ENCODE measurements around the gene OSBPL10.

DNA sequence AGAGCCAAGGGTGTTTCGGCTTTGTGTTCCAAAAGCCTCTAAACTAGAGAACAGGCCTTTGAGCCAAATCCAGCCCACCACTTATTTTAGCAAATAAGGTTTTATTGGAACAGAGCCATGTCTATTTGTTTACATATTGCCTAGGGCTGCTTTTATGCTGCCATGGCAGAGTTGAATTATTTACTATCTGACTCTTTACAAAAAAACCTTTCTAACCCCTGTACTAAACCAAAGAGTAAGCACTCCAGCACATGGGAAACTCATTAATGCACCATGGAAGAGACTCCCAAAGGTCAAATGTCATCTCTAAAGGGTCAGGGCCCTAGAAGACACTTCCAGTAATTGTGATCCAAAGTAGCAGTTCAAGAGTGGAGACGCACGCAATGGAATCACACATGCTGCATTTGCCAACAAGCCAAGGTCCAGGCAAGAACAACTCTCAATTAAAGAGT lies 22.3 kb downstream of the OSBPL10 start:
- no peak for TF ChIP-seq POLR2A (IDR thresholded peaks at IDR 0.05)
- TF ChIP-seq, protein P1, sequence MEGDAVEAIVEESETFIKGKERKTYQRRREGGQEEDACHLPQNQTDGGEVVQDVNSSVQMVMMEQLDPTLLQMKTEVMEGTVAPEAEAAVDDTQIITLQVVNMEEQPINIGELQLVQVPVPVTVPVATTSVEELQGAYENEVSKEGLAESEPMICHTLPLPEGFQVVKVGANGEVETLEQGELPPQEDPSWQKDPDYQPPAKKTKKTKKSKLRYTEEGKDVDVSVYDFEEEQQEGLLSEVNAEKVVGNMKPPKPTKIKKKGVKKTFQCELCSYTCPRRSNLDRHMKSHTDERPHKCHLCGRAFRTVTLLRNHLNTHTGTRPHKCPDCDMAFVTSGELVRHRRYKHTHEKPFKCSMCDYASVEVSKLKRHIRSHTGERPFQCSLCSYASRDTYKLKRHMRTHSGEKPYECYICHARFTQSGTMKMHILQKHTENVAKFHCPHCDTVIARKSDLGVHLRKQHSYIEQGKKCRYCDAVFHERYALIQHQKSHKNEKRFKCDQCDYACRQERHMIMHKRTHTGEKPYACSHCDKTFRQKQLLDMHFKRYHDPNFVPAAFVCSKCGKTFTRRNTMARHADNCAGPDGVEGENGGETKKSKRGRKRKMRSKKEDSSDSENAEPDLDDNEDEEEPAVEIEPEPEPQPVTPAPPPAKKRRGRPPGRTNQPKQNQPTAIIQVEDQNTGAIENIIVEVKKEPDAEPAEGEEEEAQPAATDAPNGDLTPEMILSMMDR (IDR thresholded peaks at IDR 0.05): no peak
